CD4-positive, alpha-beta T cell (primary cell): ENCODE results near the gene WDR64. TPM values are rescaled to one million over a fixed set of nuclear protein-coding genes. Genes with fewer than 3 reads are reported as not detected.

Source experiments
- ATAC-seq: fragments of 200-7000 bp; cut with Tn5 transposase; one replicate; pipeline ENCODE4 v1.10.0; 2022; ENCODE audit warnings: mild to moderate bottlenecking; ENCODE audit not compliant: poor library complexity
- CTCF ChIA-PET: fragments of 350-600 bp; sonication (Branson Sonifier 250); formaldehyde crosslinking; loops from one replicate; lab custom pipeline; 2021; ENCODE audit warnings: antibody characterized with exemption, inconsistent platforms; lab: Charles Lee
- POLR2A ChIA-PET: fragments of 350-600 bp; sonication (Branson Sonifier 250); formaldehyde crosslinking; loops from one replicate; lab custom pipeline; 2021; ENCODE audit warnings: antibody characterized with exemption, inconsistent platforms; lab: Charles Lee
- DNase-seq, 14 experiments: peaks; one replicate each; pipeline ENCODE4 v3.0.0-alpha.2; 2013 to 2020; ENCODE audit warnings: mixed read lengths in 2 of 14
- H3K27ac ChIP-seq, 2 donors: one replicate each; pipeline versions ENCODE4 v1.5.1 to v1.7.0; 2013; ENCODE audit warnings: low read length in 2 of 2, low read depth in 1 of 2, mild to moderate bottlenecking in 1 of 2
- H3K27me3 ChIP-seq, 2 experiments: 1 replicate in 1 of 2; 2 replicates in 1 of 2; pipeline versions ENCODE4 v1.6.1 to v1.7.0; 2013; ENCODE audit warnings: low read length in 2 of 2, control low read depth in 1 of 2, mild to moderate bottlenecking in 1 of 2, moderate library complexity in 1 of 2; ENCODE audit not compliant: insufficient read depth in 2 of 2, control insufficient read depth in 1 of 2
- H3K36me3 ChIP-seq: one replicate; pipeline ENCODE4 v1.6.1; 2013; ENCODE audit warnings: low read length, control low read depth; ENCODE audit not compliant: insufficient read depth
- H3K4me1 ChIP-seq: one replicate; pipeline ENCODE4 v1.6.1; 2013; ENCODE audit warnings: low read length, control low read depth; ENCODE audit not compliant: insufficient read depth
- H3K4me3 ChIP-seq: one replicate; pipeline ENCODE4 v1.5.1; 2013; ENCODE audit warnings: mild to moderate bottlenecking, low read length, moderate library complexity
- H3K9me3 ChIP-seq, 2 experiments: 1 replicate in 1 of 2; 2 replicates in 1 of 2; pipeline versions ENCODE4 v1.6.1 to v1.7.0; 2013; ENCODE audit warnings: low read length in 2 of 2, mild to moderate bottlenecking in 2 of 2, control low read depth in 1 of 2, moderate library complexity in 1 of 2; ENCODE audit not compliant: control insufficient read depth in 1 of 2, insufficient read depth in 1 of 2
- H3K27ac Mint-ChIP-seq: one replicate; pipeline ENCODE4 v1.8.0; 2020; ENCODE audit warnings: mixed read lengths
- H3K27me3 Mint-ChIP-seq: one replicate; pipeline ENCODE4 v1.8.0; 2021; ENCODE audit warnings: mixed read lengths
- H3K36me3 Mint-ChIP-seq: one replicate; pipeline ENCODE4 v1.8.0; 2021; ENCODE audit warnings: low read depth, mixed read lengths
- H3K4me1 Mint-ChIP-seq: one replicate; pipeline ENCODE4 v1.8.0; 2021; ENCODE audit warnings: low read depth, mixed read lengths
- H3K4me3 Mint-ChIP-seq: one replicate; pipeline ENCODE4 v1.8.0; 2020; ENCODE audit warnings: mild to moderate bottlenecking, mixed read lengths
- H3K9me3 Mint-ChIP-seq: one replicate; pipeline ENCODE4 v1.8.0; 2020; ENCODE audit warnings: mixed read lengths
- CTCF ChIP-seq: fragments of 200-600 bp; IDR thresholded peaks from one replicate; pipeline ENCODE4 v1.8.0; 2022; ENCODE audit warnings: antibody characterized with exemption, mild to moderate bottlenecking
- intact Hi-C, 2 experiments: fragments of 100-400 bp; cut with DNase I in 1 of 2; cut with micrococcal nuclease in 1 of 2; formaldehyde crosslinking; loops; one replicate each; pipeline versions ENCODE4 v1.15.1 to v1.9.0; 2023 to 2025; cut with DNase I, micrococcal nuclease
- total RNA-seq, 174 experiments: library from RNA in 2 of 174; stranded (reverse) in 2 of 174; gene quantifications; one replicate each; pipeline ENCODE4 v1.2.3 and lab custom pipeline; 2021 to 2026

The WDR64 gene
- total RNA-seq, 2 experiments from 2014 or later: 0.67 TPM; not detected in 1

DNA sequence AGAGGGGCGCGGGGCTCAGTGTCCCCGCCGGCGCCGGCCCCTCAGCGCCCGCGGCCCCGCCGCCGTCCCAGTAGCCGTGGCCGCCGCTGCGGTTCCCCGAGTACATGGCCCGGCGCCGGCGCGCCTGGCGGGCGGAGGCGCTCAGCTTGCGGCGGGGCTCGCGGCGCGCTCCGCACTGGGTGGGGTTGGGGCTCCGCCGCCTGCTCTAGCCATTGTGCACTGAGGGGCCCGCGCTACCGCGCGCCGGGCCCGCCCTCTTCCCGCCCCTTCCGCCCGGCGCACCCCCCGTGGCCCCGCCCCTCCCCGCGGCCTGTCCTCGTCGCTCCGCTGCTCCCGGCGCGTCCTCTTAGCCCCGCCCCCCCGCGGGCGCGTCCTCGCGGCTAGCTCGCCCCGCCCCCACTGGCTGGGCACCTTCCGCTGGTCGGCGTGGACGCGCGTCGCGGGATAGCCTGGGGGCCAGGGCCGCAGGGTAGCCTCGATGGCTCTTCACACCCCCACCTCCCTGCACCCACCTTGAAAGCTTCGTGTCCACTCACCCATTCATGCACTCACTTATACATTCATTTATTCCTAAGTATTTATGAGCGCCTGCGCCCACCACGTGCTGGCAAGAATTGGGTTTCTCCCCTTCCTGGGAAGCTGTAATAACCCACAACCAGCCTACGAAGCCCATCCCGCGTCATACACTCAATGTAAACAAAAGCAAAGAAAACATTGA is 11.8 kb upstream of the WDR64 start, which contains the start of the genes CHML and OPN3:
CHML (minus strand) TSS at position 221 of the 718 bp plus-strand sequence. CDS start 4,603 bp downstream, outside the sequence.
OPN3 (minus strand) TSS at position 221 of the 718 bp plus-strand sequence; CDS start at position 106, 115 bp downstream.
- Mint-ChIP-seq H3K4me3 (peak within 1 kb of the TSS; percentile 93), H3K36me3 (peaks cover 4% of the 10 kb centered on the region), H3K9me3 (peaks cover 5% of the 10 kb centered on the region), H3K27ac (peak within 1 kb of the TSS; percentile 82), H3K27me3 (no peaks in the 10 kb centered on the region), H3K4me1 (peaks cover 39% of the 10 kb centered on the region)
- no peaks in the 10 kb centered on the region for H3K36me3 ChIP-seq
- peak within 1 kb of the TSS; percentile 87 for H3K4me3 ChIP-seq
- no peaks in the 10 kb centered on the region for H3K27me3 ChIP-seq
- no peak for TF ChIP-seq CTCF
- peaks cover 17% of the 10 kb centered on the region for H3K4me1 ChIP-seq
- ChIA-PET POLR2A (interaction anchor here (0.5 to 1.7 kb wide), 11 partner anchors 13 to 1614 kb away, joined by 3 to 16 read pairs (median 4); partner anchors contain the start of genes CEP170, EXO1, FH and KMO), CTCF (interaction anchor here (0.8 to 1.6 kb wide), 3 partner anchors 30 to 207 kb away, joined by 3 to 6 read pairs (median 4); no protein-coding TSS in a partner anchor)
- peak within 1 kb of the TSS; percentile 55 to 58 for H3K27ac ChIP-seq
- H3K9me3 ChIP-seq: no peaks in the 10 kb centered on the region
- DNase-seq: peak; percentile 75 to 95 (median 89)
- ATAC-seq: peak; percentile 94
- intact Hi-C loops: loop anchor here (5.0 kb wide), 2 partner anchors 37 to 123 kb away; partner anchors contain the start of gene FH (in 1 of the 2)

DNA sequence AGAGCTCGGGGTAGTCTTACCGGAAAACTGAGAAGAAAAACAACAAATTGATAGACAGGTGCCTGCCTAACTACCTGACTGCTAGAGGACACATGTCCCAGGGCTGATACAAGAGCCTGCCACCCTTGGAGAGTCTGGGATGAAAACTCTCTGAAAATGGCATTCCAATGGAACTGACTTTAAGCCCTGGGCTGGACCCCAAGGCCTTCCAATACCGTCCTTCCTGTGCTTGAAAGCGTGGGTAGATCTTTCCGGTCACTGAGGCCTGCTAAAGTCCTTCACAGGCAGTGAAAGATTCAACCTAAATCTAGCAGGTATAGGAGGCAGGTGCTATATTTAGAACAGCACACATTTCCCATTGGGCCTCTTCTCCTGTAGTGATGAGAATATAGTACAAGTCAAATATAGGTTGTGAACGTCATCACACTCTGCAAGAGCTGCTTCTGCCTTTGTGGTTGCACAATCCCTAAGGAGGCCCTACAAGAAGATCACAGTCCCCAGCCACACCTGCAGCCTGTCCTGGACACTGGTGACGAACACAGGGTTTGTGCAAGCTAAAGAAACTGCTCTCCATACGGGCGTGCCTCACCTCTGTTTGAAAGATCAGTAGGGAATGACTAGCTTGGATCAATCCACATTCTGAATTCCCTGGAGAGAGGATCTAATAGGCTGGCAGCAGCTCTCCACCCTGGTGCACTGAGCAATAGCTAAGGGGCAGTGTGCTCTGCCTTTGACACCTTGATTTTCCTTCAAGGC is 11.0 kb upstream of the WDR64 start:
- ATAC-seq (peak; percentile 7), DNase-seq (peak in 1 of 14 experiments; percentile 20)
- POLR2A ChIA-PET: interaction anchor here (0.5 to 1.7 kb wide), 11 partner anchors 12 to 1614 kb away, joined by 3 to 16 read pairs (median 4); partner anchors contain the start of genes CEP170, EXO1, FH and KMO
- intact Hi-C loops: loop anchor here (5.0 kb wide), 2 partner anchors 36 to 124 kb away; partner anchors contain the start of gene FH (in 1 of the 2)
- TF ChIP-seq CTCF: no peak
- peak overlapping the region; percentile 56 for H3K4me3 ChIP-seq
- H3K27me3 ChIP-seq: no peaks in the 10 kb centered on the region
- Mint-ChIP-seq H3K27ac (peak overlapping the region; percentile 82), H3K4me3 (peak overlapping the region; percentile 88), H3K36me3 (no peaks in the 10 kb centered on the region), H3K27me3 (no peaks in the 10 kb centered on the region), H3K9me3 (peaks cover 5% of the 10 kb centered on the region), H3K4me1 (peaks cover 39% of the 10 kb centered on the region)
- H3K27ac ChIP-seq: peak overlapping the region in 1 of 2 donors; percentile 23
- no peaks in the 10 kb centered on the region for H3K36me3 ChIP-seq
- CTCF ChIA-PET: interaction anchor here (0.8 to 1.6 kb wide), 3 partner anchors 30 to 206 kb away, joined by 3 to 6 read pairs (median 4); no protein-coding TSS in a partner anchor
- H3K4me1 ChIP-seq: peaks cover 17% of the 10 kb centered on the region
- no peaks in the 10 kb centered on the region for H3K9me3 ChIP-seq
